ENCODE data around the gene SAMD14. TPM values are rescaled to one million over a fixed set of nuclear protein-coding genes. Genes with fewer than 3 reads are reported as not detected.

Gene SAMD14
- total RNA-seq, 1 donor from 2014 or later, result 82.0 TPM

DNA sequence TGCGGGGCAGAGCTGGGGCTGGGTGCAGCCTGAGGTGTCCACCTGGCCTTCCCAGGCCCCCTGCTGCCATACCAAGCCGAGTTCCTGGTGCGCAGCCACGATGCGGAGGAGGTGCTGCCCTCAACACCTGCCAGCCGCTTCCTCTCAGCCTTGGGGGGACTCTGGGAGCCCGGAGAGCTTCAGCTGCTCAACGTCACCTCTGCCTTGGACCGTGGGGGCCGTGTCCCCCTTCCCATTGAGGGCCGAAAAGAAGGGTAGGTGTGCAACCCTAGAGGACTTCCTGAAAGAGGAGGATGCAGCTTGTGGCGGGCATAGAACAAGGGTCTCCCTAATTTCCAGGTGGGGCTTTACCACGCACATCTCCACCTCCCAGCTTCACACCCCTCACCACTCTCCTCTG, 38.4 kb upstream of the SAMD14 start:
- Mint-ChIP-seq H3K9me3 (ENCODE audit: unreplicated experiment) (no peaks in the 10 kb centered on the region), H3K4me1 (ENCODE audit: unreplicated experiment) (peaks cover 8% of the 10 kb centered on the region), H3K4me3 (ENCODE audit: unreplicated experiment) (peak overlapping the region; percentile 37), H3K36me3 (ENCODE audit: low read depth, unreplicated experiment) (peaks cover 7% of the 10 kb centered on the region), H3K27ac (ENCODE audit: unreplicated experiment) (no peak overlapping the region), H3K27me3 (ENCODE audit: unreplicated experiment) (peaks cover 12% of the 10 kb centered on the region)
- no peak for DNase-seq (ENCODE audit: low spot score)
- TF ChIP-seq, protein P1, sequence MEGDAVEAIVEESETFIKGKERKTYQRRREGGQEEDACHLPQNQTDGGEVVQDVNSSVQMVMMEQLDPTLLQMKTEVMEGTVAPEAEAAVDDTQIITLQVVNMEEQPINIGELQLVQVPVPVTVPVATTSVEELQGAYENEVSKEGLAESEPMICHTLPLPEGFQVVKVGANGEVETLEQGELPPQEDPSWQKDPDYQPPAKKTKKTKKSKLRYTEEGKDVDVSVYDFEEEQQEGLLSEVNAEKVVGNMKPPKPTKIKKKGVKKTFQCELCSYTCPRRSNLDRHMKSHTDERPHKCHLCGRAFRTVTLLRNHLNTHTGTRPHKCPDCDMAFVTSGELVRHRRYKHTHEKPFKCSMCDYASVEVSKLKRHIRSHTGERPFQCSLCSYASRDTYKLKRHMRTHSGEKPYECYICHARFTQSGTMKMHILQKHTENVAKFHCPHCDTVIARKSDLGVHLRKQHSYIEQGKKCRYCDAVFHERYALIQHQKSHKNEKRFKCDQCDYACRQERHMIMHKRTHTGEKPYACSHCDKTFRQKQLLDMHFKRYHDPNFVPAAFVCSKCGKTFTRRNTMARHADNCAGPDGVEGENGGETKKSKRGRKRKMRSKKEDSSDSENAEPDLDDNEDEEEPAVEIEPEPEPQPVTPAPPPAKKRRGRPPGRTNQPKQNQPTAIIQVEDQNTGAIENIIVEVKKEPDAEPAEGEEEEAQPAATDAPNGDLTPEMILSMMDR (IDR thresholded peaks at IDR 0.05; ENCODE audit: unreplicated experiment), result no peak

DNA sequence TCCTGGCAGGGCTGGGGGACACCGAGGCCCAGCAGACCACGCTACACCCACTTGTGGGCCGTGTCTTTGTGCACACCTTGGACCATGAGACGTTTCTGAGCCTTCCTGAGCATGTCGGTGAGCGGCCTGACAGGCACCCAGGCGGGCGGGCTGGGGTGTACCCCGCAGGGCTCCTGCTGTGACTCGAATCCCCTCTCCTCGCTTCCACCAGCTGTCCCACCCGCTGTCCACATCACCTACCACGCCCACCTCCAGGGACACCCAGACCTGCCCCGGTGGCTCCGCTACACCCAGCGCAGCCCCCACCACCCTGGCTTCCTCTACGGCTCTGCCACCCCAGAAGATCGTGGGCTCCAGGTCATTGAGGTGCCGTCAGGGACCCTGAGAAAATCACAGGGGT, 37.4 kb upstream of the SAMD14 start:
- H3K4me1 Mint-ChIP-seq (ENCODE audit: unreplicated experiment), result peaks cover 10% of the 10 kb centered on the region
- H3K4me3 Mint-ChIP-seq (ENCODE audit: unreplicated experiment), result no peak overlapping the region
- H3K9me3 Mint-ChIP-seq (ENCODE audit: unreplicated experiment), result no peaks in the 10 kb centered on the region
- H3K27ac Mint-ChIP-seq (ENCODE audit: unreplicated experiment), result no peak overlapping the region
- H3K27me3 Mint-ChIP-seq (ENCODE audit: unreplicated experiment), result peaks cover 11% of the 10 kb centered on the region
- H3K36me3 Mint-ChIP-seq (ENCODE audit: low read depth, unreplicated experiment), result peaks cover 8% of the 10 kb centered on the region
- TF ChIP-seq, protein P1 (IDR thresholded peaks at IDR 0.05; ENCODE audit: unreplicated experiment), result no peak
- no peak for DNase-seq (ENCODE audit: low spot score)

DNA sequence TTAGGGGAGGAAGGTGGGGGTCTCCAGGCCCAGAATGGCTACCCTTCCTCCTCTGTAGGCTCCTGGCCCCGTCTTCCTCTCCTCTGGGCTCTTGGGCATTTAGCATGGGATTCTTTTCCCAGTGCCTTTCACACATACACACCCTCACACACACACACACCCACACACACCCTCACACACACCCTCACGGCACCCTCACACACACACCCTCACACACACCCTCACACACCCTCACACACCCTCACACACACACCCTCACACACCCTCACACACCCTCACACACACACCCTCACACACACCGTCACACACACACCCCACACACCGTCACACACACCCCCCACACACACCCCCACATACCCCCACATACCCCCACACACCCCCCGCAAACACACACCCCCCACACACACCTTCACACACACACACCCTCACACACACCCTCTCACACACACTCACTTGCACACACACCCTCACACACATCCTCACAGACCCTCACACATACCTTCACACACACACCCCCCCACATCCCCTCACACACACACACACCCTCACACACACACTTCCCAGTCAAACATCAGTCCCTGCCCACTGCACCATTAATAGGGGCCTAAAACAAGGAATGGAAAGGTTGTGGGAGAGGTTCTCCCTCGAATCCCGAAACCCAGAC, 36.7 kb upstream of the SAMD14 start:
- Mint-ChIP-seq H3K9me3 (ENCODE audit: unreplicated experiment) (no peaks in the 10 kb centered on the region), H3K27me3 (ENCODE audit: unreplicated experiment) (peaks cover 11% of the 10 kb centered on the region), H3K27ac (ENCODE audit: unreplicated experiment) (no peak overlapping the region), H3K4me1 (ENCODE audit: unreplicated experiment) (peaks cover 16% of the 10 kb centered on the region), H3K4me3 (ENCODE audit: unreplicated experiment) (no peak overlapping the region), H3K36me3 (ENCODE audit: low read depth, unreplicated experiment) (peaks cover 8% of the 10 kb centered on the region)
- TF ChIP-seq, protein P1 (IDR thresholded peaks at IDR 0.05; ENCODE audit: unreplicated experiment), result no peak
- no peak for DNase-seq (ENCODE audit: low spot score)

DNA sequence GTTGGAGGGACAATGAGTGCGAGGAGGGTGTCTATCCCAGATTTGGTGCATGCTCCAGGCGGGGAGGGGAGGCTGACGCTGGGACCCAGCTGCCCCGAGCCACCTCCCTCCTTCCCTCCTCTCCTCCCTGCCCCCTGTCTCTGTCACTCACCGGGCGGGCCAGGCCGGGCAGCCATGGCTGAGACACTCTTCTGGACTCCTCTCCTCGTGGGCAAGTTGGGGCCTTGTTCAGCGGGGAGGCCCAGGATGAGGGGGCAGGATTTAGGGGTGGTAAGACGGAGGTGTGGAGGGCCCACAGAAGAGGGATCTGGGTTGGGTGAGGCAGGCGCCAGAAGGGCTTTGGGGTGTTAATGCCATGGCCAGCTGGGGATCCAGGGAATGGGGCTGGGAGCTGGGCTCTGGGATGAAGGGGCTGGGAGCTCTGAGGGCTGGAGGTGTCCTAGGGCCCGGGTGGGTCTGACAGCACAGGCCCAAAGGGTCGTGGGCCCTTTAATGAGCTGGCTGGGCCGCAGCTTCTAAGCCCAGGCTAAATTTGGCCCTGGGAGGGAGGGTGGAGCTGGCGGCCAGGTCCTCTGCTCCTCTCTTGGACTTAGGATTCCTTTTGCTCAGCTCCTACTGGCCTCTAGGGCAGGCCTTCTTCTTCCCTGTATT, 36.0 kb upstream of the SAMD14 start, which contains the start of gene SGCA:
Gene SGCA, plus strand, starts transcription at position 139 of the 651 bp plus-strand sequence. Its CDS starts 36 bp downstream, at position 175.
- Mint-ChIP-seq H3K36me3 (ENCODE audit: low read depth, unreplicated experiment) (peaks cover 8% of the 10 kb centered on the region), H3K27me3 (ENCODE audit: unreplicated experiment) (peaks cover 11% of the 10 kb centered on the region), H3K4me1 (ENCODE audit: unreplicated experiment) (peaks cover 19% of the 10 kb centered on the region), H3K4me3 (ENCODE audit: unreplicated experiment) (no peak within 1 kb of the TSS), H3K9me3 (ENCODE audit: unreplicated experiment) (no peaks in the 10 kb centered on the region), H3K27ac (ENCODE audit: unreplicated experiment) (peak within 1 kb of the TSS; percentile 52)
- no peak for DNase-seq (ENCODE audit: low spot score)
- TF ChIP-seq, protein P1 (IDR thresholded peaks at IDR 0.05; ENCODE audit: unreplicated experiment), result no peak

DNA sequence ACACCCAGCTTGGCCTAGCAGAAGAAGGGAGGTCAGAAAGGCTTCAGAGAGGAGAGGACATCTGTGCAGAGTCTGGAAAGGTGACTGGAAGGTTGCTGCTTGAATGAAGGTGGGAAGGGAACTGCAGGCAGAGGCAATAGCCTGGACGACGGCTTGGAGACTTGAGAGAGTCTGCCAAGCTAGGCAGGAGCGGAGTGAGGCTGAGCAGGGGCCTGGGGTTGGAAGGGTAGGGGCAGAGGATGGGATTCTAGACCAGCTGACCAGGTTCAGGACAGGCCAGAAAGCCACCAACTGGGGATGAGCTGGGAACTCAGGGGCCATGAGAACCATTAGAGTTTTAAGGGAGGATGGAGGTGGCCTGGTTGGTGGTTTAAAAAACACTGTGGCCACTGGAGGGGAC, 35.5 kb upstream of the SAMD14 start:
- no peak for DNase-seq (ENCODE audit: low spot score)
- peaks cover 11% of the 10 kb centered on the region for H3K27me3 Mint-ChIP-seq (ENCODE audit: unreplicated experiment)
- peak overlapping the region; percentile 52 for H3K27ac Mint-ChIP-seq (ENCODE audit: unreplicated experiment)
- H3K4me3 Mint-ChIP-seq (ENCODE audit: unreplicated experiment), result no peak overlapping the region
- H3K36me3 Mint-ChIP-seq (ENCODE audit: low read depth, unreplicated experiment), result peaks cover 8% of the 10 kb centered on the region
- TF ChIP-seq, protein P1 (IDR thresholded peaks at IDR 0.05; ENCODE audit: unreplicated experiment), result no peak
- H3K4me1 Mint-ChIP-seq (ENCODE audit: unreplicated experiment), result peaks cover 21% of the 10 kb centered on the region
- no peaks in the 10 kb centered on the region for H3K9me3 Mint-ChIP-seq (ENCODE audit: unreplicated experiment)

Measured in endothelial cell (in vitro differentiated cells).